Measurements from ENCODE around the gene PIK3R1. TPM values are rescaled to one million over a fixed set of nuclear protein-coding genes. Genes with fewer than 3 reads are reported as not detected.

Gene PIK3R1
- polyA plus RNA-seq, 1 donor (not counting 4 experiments of a cell fraction or from before 2014, with no cell fraction given), result 16.7 TPM

DNA sequence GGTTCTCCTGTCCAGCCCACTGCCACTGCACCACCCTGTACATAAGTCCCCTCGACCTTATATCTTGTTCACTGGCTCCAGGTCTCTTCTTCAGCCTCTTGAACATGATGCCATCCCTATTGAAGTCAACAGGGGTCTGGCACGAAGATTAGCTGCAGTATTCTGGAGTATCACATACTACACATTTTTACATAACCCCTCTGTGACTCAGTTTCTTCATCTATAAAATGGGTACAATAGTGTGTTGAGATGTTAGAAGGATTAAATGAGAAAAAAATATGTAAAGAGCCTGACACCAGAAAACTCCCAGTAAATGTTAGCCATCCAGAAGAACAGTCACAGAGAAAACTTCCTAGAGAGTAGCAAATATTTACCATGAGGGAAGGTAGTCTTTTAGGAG is 98.9 kb downstream of the PIK3R1 start:
- dilution Hi-C loops (cut with MboI; ENCODE audit: extremely low pct_ligation_motif_present, low sequenced_read_pairs), result no loop called here
- Histone ChIP-seq H3K4me1 (ENCODE audit: control insufficient read depth, extremely low read depth, insufficient read depth, low read length) (peaks cover 14% of the 10 kb centered on the region), H3K36me3 (ENCODE audit: control insufficient read depth in 2 of 2, extremely low read depth in 1 of 2, insufficient read depth in 2 of 2, low read length in 2 of 2) (no peaks in the 10 kb centered on the region), H3K9ac (ENCODE audit: control insufficient read depth, extremely low read depth, insufficient read depth, low read length) (no peak overlapping the region), H4K20me1 (ENCODE audit: control insufficient read depth, extremely low read depth, insufficient read depth, low read length) (no peaks in the 10 kb centered on the region), H3K4me3 (ENCODE audit: control insufficient read depth in 2 of 3, extremely low read depth in 1 of 3, insufficient read depth in 2 of 3, low read depth in 1 of 3, low read length in 3 of 3) (no peak overlapping the region), H2AFZ (ENCODE audit: control insufficient read depth, low read length) (no peak overlapping the region), H3K9me1 (ENCODE audit: control insufficient read depth, extremely low read depth, insufficient read depth, low read length) (no peaks in the 10 kb centered on the region), H3K4me2 (ENCODE audit: control insufficient read depth, extremely low read depth, insufficient read depth, low read depth, low read length) (no peak overlapping the region), H3K27me3 (ENCODE audit: control insufficient read depth, extremely low read depth, insufficient read depth, low read length) (no peaks in the 10 kb centered on the region), H3K79me2 (ENCODE audit: control insufficient read depth, insufficient read depth, low read length) (no peaks in the 10 kb centered on the region), H3K27ac (ENCODE audit: control insufficient read depth, insufficient read depth, low read length) (no peak overlapping the region), H3K9me3 (ENCODE audit: control insufficient read depth, low read depth, low read length) (no peaks in the 10 kb centered on the region)
- DNase-seq (ENCODE audit: low read depth, low spot score) (no peak), FAIRE-seq (no peak)
- TF ChIP-seq EZH2 (IDR thresholded peaks at IDR 0.05; ENCODE audit: low read length), result no peak
- TF ChIP-seq, protein P1, sequence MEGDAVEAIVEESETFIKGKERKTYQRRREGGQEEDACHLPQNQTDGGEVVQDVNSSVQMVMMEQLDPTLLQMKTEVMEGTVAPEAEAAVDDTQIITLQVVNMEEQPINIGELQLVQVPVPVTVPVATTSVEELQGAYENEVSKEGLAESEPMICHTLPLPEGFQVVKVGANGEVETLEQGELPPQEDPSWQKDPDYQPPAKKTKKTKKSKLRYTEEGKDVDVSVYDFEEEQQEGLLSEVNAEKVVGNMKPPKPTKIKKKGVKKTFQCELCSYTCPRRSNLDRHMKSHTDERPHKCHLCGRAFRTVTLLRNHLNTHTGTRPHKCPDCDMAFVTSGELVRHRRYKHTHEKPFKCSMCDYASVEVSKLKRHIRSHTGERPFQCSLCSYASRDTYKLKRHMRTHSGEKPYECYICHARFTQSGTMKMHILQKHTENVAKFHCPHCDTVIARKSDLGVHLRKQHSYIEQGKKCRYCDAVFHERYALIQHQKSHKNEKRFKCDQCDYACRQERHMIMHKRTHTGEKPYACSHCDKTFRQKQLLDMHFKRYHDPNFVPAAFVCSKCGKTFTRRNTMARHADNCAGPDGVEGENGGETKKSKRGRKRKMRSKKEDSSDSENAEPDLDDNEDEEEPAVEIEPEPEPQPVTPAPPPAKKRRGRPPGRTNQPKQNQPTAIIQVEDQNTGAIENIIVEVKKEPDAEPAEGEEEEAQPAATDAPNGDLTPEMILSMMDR (optimal IDR thresholded peaks at IDR 0.05 in 1 of 3, IDR thresholded peaks at IDR 0.05 in 1 of 3, conservative IDR thresholded peaks at IDR 0.05 in 1 of 3; ENCODE audit: extremely low read depth in 1 of 3, insufficient read depth in 2 of 3, low read length in 3 of 3), result no peak

DNA sequence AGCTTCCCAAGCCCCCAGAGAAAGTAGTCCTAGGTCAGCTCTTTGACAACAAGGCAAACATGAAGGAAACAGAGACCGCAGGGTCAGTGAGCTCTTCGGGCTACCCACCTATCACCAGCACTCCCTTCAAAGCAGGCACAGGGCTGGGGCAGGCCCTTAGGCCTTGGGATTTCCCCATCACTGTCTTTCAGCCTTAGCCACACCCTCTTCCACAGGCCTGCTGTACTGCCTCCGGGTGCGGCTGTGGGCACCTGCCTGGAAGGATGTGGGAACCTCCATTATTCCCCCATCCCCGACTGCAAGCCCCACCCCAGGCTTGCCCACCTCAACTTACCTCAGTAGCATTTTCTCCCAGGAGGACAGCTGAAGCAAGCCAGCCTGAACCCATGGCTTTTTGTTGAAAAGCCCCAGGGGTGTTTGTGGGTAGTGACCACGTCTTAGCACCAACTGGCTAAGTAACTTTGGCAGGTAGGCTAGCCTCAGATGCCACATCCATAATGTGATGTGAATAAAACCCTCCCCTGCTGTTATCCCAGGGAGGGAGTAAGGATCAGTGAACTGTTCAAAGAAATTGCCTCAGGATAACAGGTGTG is 100.2 kb downstream of the PIK3R1 start:
- Histone ChIP-seq H3K36me3 (ENCODE audit: control insufficient read depth in 2 of 2, extremely low read depth in 1 of 2, insufficient read depth in 2 of 2, low read length in 2 of 2) (no peaks in the 10 kb centered on the region), H3K27me3 (ENCODE audit: control insufficient read depth, extremely low read depth, insufficient read depth, low read length) (no peaks in the 10 kb centered on the region), H2AFZ (ENCODE audit: control insufficient read depth, low read length) (no peak overlapping the region), H3K9me3 (ENCODE audit: control insufficient read depth, low read depth, low read length) (no peaks in the 10 kb centered on the region), H4K20me1 (ENCODE audit: control insufficient read depth, extremely low read depth, insufficient read depth, low read length) (no peaks in the 10 kb centered on the region), H3K27ac (ENCODE audit: control insufficient read depth, insufficient read depth, low read length) (peak overlapping the region; percentile 21), H3K9me1 (ENCODE audit: control insufficient read depth, extremely low read depth, insufficient read depth, low read length) (no peaks in the 10 kb centered on the region), H3K4me1 (ENCODE audit: control insufficient read depth, extremely low read depth, insufficient read depth, low read length) (peaks cover 21% of the 10 kb centered on the region), H3K79me2 (ENCODE audit: control insufficient read depth, insufficient read depth, low read length) (no peaks in the 10 kb centered on the region), H3K9ac (ENCODE audit: control insufficient read depth, extremely low read depth, insufficient read depth, low read length) (no peak overlapping the region), H3K4me2 (ENCODE audit: control insufficient read depth, extremely low read depth, insufficient read depth, low read depth, low read length) (no peak overlapping the region), H3K4me3 (ENCODE audit: control insufficient read depth in 2 of 3, extremely low read depth in 1 of 3, insufficient read depth in 2 of 3, low read depth in 1 of 3, low read length in 3 of 3) (no peak overlapping the region)
- DNase-seq (ENCODE audit: low read depth, low spot score) (no peak), FAIRE-seq (peak; percentile 48)
- dilution Hi-C loops (cut with MboI; ENCODE audit: extremely low pct_ligation_motif_present, low sequenced_read_pairs), result no loop called here
- TF ChIP-seq, protein P1 (optimal IDR thresholded peaks at IDR 0.05 in 1 of 3, IDR thresholded peaks at IDR 0.05 in 1 of 3, conservative IDR thresholded peaks at IDR 0.05 in 1 of 3; ENCODE audit: extremely low read depth in 1 of 3, insufficient read depth in 2 of 3, low read length in 3 of 3), result no peak
- TF ChIP-seq EZH2 (IDR thresholded peaks at IDR 0.05; ENCODE audit: low read length), result no peak

Data from keratinocyte (primary cell).